GM23248 (cell line): Measurements from ENCODE around the gene TMEM108.

Experiments used
- EZH2 ChIP-seq: fragments of 200-600 bp; sonication (generic); IDR thresholded peaks from 2 replicates; pipeline ENCODE4 v1.6.1; 2018; ENCODE audit warnings: antibody characterized with exemption, mild to moderate bottlenecking; ENCODE audit not compliant: insufficient read depth, poor library complexity, severe bottlenecking
- EZH2phosphoT487 ChIP-seq: fragments of 200-600 bp; sonication (generic); IDR thresholded peaks from 2 replicates; pipeline ENCODE4 v1.6.1; 2018; ENCODE audit warnings: antibody characterized with exemption, moderate library complexity, mild to moderate bottlenecking, low read depth; ENCODE audit not compliant: insufficient read depth

- TF ChIP-seq EZH2 (no peak), EZH2phosphoT487 (no peak)
Observed at GRCh38 chr3:133127381-133127780, 89.2 kb downstream of the TMEM108 start.
